ENCODE data around the gene SEC24B.
A peak's percentile ranks its signal among the peaks of the same experiment; 100 is the strongest.

SEC24B gene

DNA sequence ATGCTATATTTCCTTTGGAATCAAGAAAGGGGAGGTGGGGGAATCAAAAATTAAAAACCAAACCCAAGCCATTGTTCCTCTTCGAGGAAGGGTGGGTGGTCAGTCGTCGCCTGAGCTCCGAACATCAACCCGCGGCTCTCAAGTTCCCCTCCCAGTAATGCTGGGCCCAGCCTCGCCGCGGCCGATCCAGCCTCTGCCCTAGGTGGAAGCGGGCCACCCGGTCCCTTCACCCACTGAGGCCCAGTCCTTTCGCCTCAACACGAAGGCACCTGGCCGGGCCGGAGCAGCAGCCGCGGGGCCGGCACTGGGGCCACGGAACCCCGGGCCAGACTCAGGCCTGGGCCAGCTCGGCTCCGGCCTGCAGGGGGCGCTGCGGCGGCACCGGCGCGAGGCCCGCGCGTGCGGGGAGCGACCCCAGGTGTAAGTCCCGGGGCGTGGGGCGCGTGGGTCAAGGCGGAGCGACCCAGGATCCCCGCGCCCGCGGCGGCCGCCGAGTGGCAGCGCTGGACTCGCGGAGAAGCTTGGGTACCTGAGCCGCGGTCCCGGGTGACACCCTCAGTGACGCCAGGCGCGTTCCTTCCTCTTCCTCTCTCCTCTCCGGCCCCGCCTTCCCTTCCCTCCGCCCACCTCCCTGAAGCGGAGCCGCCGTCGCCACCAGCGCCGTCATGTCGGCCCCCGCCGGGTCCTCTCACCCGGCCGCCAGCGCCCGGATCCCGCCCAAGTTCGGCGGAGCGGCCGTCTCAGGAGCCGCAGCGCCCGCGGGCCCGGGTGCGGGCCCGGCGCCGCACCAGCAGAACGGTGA, at the start of gene SEC24B:
Gene SEC24B, plus strand, starts transcription at position 611 of the 802 bp plus-strand sequence. Its CDS starts 55 bp downstream, at position 666.
- DNase-seq = peak; percentile 56

GRCh38 chr4:109383823-109384222, 49.8 kb upstream of the SEC24B start:
- no peak for DNase-seq

DNA sequence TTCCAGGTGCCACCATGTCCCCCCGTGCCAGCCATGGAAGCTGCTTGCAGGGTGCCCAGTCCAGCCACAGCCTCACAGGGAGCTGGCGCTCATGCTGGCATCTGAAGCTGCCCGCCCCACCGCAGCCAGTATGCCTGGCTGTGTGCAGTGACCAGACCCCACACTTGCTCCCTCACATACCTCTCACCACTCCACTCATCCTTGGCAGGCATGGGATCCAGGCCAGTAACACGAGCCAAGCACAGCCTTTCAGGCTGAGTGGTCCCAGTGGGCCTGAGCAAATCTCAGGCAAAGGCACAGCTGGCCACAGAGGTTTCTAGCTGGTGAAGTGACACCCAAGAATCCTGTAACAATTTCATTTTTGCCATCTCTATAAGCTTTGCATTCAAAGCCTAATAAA, 48.4 kb upstream of the SEC24B start:
- no peak for DNase-seq

- no peak for DNase-seq
Observed at GRCh38 chr4:109389369-109390114, 44.1 kb upstream of the SEC24B start.

DNA sequence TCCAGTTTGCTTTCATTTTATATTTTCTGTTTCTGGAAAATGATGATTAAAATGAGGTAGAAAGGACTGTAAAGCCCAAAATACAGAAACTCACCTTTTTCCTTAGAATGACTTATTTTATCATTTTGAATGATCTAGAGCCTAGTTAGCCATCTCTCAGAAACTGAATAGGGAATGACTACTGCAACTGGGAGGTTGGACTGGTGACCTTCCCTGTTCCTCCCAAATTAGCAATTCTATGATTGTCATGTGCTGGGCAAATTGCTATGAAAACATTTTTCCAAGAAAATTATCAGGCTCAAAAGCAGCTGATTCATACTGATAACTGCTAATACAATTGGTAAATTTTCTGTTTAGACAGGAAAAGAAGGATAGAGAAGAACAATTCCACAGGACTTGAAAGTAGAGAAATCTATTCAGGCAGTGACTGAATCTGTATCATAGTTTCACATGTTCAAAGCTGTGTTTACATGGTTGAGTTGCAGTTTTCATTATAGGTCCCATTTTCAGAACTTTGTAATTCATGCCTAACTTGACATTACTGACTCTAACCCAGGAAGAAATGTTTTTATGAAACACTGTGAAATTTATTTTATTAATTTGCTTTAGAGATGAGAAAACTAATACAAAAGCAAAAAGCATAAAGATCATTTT, 43.4 kb upstream of the SEC24B start:
- no peak for DNase-seq

DNA sequence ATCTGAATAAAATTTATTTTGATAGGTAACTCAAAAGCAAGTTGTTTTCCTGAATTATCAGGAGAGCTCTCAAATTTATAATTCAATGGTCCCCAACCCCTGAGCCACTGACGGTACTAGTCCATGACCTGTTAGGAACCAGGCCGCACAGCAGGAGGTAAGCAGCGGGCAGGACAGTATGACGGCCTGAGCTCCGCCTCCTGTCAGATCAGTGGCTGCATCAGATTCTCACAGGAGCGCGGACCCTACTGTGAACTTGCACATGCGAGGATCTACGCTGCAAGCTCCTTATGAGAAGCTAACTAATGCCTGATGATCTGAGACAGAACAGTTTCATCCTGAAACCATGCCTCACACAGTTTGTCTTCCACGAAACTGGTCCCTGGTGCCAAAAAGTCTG, 37.9 kb upstream of the SEC24B start:
- DNase-seq = no peak

DNA sequence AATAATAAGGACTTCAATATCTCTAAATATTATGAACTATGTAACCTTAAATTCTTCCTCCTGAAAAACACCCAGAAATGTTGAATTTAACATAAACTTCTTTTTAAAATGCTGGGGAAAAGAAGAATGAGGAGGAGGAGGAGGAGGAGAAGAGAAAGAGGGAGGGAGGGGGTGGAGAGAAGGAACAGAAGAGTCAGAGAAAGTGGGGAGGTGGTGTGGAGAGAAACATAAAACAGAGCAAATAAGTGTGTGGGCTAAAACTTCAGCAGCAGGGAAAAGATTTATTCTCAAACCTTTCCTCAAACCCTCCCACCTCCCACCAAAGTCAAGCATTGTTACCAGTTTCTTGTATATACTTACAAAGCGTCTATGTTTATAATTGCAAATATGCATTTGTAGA, 34.7 kb upstream of the SEC24B start:
- no peak for DNase-seq

GRCh38 chr4:109406337-109406931, 27.2 kb upstream of the SEC24B start:
- DNase-seq = peak; percentile 27

GRCh38 chr4:109407027-109407737, 26.4 kb upstream of the SEC24B start:
- no peak for DNase-seq

DNA sequence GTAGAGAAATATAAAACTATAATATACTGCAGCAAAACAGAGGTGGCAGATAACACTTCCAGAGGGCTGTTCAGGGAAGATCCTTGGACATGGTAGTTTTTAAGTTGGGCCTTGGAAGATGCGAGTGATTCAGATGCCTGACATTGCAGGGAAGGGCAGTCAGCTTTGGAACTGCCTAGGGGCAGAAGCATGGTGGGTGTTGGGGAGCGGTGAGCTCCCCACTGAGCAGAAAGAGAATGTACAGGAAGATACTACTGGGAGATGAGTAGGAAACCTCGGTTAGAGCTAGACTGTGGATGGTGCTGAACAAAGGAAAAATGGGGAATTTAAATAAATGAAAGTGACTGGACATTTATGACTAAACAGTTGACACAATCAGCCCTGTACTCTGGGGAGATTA, 24.9 kb upstream of the SEC24B start:
- DNase-seq = no peak

- DNase-seq = no peak
Observed at GRCh38 chr4:109410226-109410625, 23.4 kb upstream of the SEC24B start.

- no peak for DNase-seq
Observed at GRCh38 chr4:109410776-109411175, 22.8 kb upstream of the SEC24B start.

- peak; percentile 55 for DNase-seq
Observed at GRCh38 chr4:109411964-109412363, 21.7 kb upstream of the SEC24B start.

- DNase-seq = no peak
Observed at GRCh38 chr4:109412776-109413175, 20.8 kb upstream of the SEC24B start.

GRCh38 chr4:109414938-109415337, 18.7 kb upstream of the SEC24B start:
- DNase-seq = no peak

DNA sequence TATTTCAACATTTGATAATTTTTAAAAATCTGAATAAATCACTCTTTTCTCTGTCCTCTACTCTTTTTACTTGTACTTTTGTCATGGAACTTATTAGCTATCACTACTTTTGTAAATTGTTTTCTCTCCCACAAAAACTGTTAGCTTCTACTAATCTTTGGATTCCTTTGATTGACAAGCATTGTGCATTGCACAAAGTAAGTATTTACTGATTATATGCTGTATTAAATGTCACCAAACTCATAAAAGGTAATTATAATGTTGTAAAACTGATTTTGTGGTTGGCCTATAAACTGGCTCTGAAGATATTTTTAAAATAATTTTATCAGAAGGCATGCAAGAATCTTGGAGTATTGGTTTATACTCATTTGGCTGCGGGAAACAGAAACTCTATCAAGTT, 15.0 kb upstream of the SEC24B start:
- no peak for DNase-seq

- DNase-seq = no peak
Observed at GRCh38 chr4:109419679-109420078, 13.9 kb upstream of the SEC24B start.

DNA sequence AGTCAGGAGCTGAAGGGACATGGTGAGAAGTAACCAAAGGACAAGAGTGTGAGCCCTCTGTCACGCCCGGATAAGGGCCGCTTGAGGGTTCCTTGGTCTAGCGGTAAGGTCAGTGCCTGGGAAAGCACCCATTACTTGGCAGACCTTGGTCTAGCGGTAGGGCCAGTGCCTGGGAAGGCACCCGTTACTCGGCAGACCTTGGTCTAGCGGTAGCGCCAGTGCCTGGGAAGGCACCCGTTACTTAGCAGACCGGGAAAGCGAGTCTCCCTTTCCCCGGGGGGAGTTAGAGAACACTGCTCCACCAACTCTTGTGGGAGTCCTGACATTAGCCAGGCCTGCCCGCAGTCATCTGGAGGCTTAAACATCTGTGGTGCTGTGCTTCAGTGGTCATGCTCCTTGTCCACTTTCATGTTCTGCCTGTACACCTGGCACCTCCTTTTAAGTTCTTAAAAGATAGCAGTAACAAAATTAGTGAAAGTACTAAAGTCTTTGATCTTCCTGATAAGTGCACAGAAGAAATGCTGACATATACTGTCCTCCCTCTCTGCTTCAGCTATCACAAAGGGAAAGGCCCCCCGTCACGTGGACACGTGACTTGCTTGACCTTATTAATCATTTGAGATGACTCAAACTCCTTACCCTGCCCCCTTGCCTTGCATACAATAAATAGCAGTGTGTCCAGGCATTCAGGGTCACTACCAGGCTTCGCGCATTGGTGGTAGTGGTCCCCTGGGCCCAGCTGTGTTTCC, 9.3 kb upstream of the SEC24B start:
- DNase-seq = no peak

- DNase-seq = no peak
Observed at GRCh38 chr4:109425405-109425804, 8.2 kb upstream of the SEC24B start.

GRCh38 chr4:109429545-109429944, 4.1 kb upstream of the SEC24B start:
- DNase-seq = no peak

- DNase-seq = no peak
Observed at GRCh38 chr4:109432203-109432602, 1.4 kb upstream of the SEC24B start.

- no peak for DNase-seq
Observed at GRCh38 chr4:109432696-109433095, 919 bp upstream of the SEC24B start.
